Measurements from ENCODE around the gene PASK. TPM values are rescaled to one million over a fixed set of nuclear protein-coding genes. Genes with fewer than 3 reads are reported as not detected.

PASK gene
- total and polyA plus RNA-seq, 2 of the 4 experiments (the other 2 are of a cell fraction), result 4.1 TPM

DNA sequence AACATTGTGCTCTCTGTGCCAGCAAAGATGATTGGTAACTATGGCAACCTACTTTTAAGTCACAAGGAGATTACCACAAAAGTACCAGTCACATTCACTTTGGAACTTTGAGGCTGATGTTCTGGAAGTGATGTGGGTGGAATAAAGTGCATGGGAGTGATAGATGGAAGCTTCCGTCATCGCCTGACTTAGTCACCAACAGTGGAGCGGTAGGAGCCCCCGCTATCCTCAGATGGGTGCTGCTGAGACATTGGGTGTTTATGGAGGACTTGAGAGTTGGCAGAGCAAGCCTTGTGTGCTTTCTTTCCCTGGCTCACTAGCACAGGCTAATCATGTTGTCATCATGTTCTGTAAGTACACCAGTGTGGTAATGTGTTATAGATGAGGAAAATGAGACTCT, 5.6 kb upstream of the PASK start:
- intact Hi-C loops (cut with micrococcal nuclease), result loop anchor here (5.0 kb wide), 1 partner anchor 243 kb away; no protein-coding TSS in a partner anchor
- BruUV-seq (replicated peaks), result no TSS peak

More for the DNA sequence above, 5.6 kb upstream of the PASK start:
- H2BK15ac ChIP-seq (ENCODE audit: low read depth, low read length), result no peak overlapping the region
- no peak overlapping the region for H2AK5ac ChIP-seq (ENCODE audit: low read depth, low read length)
- H3K9me3 ChIP-seq (ENCODE audit: control insufficient read depth, insufficient read depth, low read length), result no peaks in the 10 kb centered on the region
- H4K91ac ChIP-seq (ENCODE audit: insufficient read depth, low read depth, low read length), result no peak overlapping the region
- H4K8ac ChIP-seq (ENCODE audit: low read depth in 2 of 2, low read length in 2 of 2), result no peak overlapping the region
- H3K18ac ChIP-seq (ENCODE audit: low read depth, low read length), result no peak overlapping the region
- H2AFZ ChIP-seq (replicated peaks; ENCODE audit: low read length, poor library complexity), result no peak overlapping the region
- no peak overlapping the region for H3K27ac ChIP-seq (ENCODE audit: insufficient read depth, low read length)
- H4K20me1 ChIP-seq (ENCODE audit: insufficient read depth, low read length), result peaks cover 22% of the 10 kb centered on the region
- no peak overlapping the region for H3K23ac ChIP-seq (ENCODE audit: low read depth, low read length)
- WGBS, 2 experiments (ENCODE audit: extremely low coverage in 2 of 2, insufficient read length in 1 of 2), result no CpG with 5 or more reads among the region's 4 CpGs
- H3K56ac ChIP-seq (ENCODE audit: extremely low read depth, insufficient read depth, low read length), result no peak overlapping the region
- no peak overlapping the region for H2BK120ac ChIP-seq (ENCODE audit: low read depth, low read length)
- no peak overlapping the region for H4K5ac ChIP-seq (ENCODE audit: low read depth, low read length)
- no peak overlapping the region for H2BK20ac ChIP-seq (ENCODE audit: low read depth, low read length)
- dilution Hi-C loops (cut with HindIII; ENCODE audit: low sequenced_read_pairs, unreplicated experiment), result no loop called here
- peaks cover 26% of the 10 kb centered on the region for H3K36me3 ChIP-seq (ENCODE audit: control insufficient read depth, insufficient read depth, low read length)
- ChIA-PET POLR2A (ENCODE audit: unreplicated experiment) (no interaction called here), CTCF (no interaction called here)
- peaks cover 7% of the 10 kb centered on the region; the same call in 1 of the 2 replicates for H3K4me1 ChIP-seq (ENCODE audit: control insufficient read depth, insufficient read depth, low read length)
- peaks cover 20% of the 10 kb centered on the region for H3K9me1 ChIP-seq (ENCODE audit: insufficient read depth, low read length)
- H3K4me2 ChIP-seq (ENCODE audit: low read depth, low read length), result no peak overlapping the region
- no peak overlapping the region for H3K9ac ChIP-seq (ENCODE audit: low read depth, low read length)
- H3K4ac ChIP-seq (ENCODE audit: low read depth, low read length), result no peak overlapping the region
- H3K14ac ChIP-seq (replicated peaks; ENCODE audit: low read depth, low read length), result no peak overlapping the region
- DNase-seq (peak; percentile 77), ATAC-seq (ENCODE audit: low read depth) (no peak)
- H2BK5ac ChIP-seq (ENCODE audit: low read depth, low read length, poor library complexity, severe bottlenecking), result no peak overlapping the region
- in situ Hi-C loops (cut with MboI; ENCODE audit: low sequenced_read_pairs), result no loop called here
- H3K4me3 ChIP-seq (ENCODE audit: insufficient read depth, low read depth, low read length), result no peak overlapping the region
- H2AK9ac ChIP-seq (replicated peaks; ENCODE audit: low read depth, low read length, poor library complexity), result no peak overlapping the region
- peaks cover 21 to 49% of the 10 kb centered on the region in 2 experiments for H3K79me1 ChIP-seq (ENCODE audit: low read depth in 1 of 2, low read length in 2 of 2)
- no peaks in the 10 kb centered on the region for H3K27me3 ChIP-seq (ENCODE audit: control insufficient read depth, insufficient read depth, low read length)
- TF ChIP-seq NFE2L2 (IDR thresholded peaks at IDR 0.05; ENCODE audit: low read depth, low read length), result no peak
- TF ChIP-seq BHLHE40 (IDR thresholded peaks at IDR 0.05; ENCODE audit: low read depth, low read length), result no peak
- TF ChIP-seq, protein P1, sequence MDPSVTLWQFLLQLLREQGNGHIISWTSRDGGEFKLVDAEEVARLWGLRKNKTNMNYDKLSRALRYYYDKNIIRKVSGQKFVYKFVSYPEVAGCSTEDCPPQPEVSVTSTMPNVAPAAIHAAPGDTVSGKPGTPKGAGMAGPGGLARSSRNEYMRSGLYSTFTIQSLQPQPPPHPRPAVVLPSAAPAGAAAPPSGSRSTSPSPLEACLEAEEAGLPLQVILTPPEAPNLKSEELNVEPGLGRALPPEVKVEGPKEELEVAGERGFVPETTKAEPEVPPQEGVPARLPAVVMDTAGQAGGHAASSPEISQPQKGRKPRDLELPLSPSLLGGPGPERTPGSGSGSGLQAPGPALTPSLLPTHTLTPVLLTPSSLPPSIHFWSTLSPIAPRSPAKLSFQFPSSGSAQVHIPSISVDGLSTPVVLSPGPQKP (IDR thresholded peaks at IDR 0.05; ENCODE audit: borderline replicate concordance, low read depth, low read length), result no peak
- TF ChIP-seq RAD21 (IDR thresholded peaks at IDR 0.05; ENCODE audit: low read length), result no peak
- TF ChIP-seq, protein P2, sequence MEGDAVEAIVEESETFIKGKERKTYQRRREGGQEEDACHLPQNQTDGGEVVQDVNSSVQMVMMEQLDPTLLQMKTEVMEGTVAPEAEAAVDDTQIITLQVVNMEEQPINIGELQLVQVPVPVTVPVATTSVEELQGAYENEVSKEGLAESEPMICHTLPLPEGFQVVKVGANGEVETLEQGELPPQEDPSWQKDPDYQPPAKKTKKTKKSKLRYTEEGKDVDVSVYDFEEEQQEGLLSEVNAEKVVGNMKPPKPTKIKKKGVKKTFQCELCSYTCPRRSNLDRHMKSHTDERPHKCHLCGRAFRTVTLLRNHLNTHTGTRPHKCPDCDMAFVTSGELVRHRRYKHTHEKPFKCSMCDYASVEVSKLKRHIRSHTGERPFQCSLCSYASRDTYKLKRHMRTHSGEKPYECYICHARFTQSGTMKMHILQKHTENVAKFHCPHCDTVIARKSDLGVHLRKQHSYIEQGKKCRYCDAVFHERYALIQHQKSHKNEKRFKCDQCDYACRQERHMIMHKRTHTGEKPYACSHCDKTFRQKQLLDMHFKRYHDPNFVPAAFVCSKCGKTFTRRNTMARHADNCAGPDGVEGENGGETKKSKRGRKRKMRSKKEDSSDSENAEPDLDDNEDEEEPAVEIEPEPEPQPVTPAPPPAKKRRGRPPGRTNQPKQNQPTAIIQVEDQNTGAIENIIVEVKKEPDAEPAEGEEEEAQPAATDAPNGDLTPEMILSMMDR (conservative IDR thresholded peaks at IDR 0.05; ENCODE audit: low read depth, low read length), result no peak
- TF ChIP-seq CEBPB (IDR thresholded peaks at IDR 0.05; ENCODE audit: low read depth, low read length), result no peak
- TF ChIP-seq MAZ (IDR thresholded peaks at IDR 0.05; ENCODE audit: borderline replicate concordance, low read depth, low read length), result no peak
- TF ChIP-seq POLR2A (IDR thresholded peaks at IDR 0.05; ENCODE audit: low read depth, low read length), result no peak
- no peak for TF ChIP-seq SMC3 (IDR thresholded peaks at IDR 0.05; ENCODE audit: low read depth, low read length)
- no peak for TF ChIP-seq CHD1 (IDR thresholded peaks at IDR 0.05; ENCODE audit: low read depth, low read length)
- TF ChIP-seq RCOR1 (IDR thresholded peaks at IDR 0.05; ENCODE audit: insufficient replicate concordance, low read length), result no peak
- no peak for TF ChIP-seq MAFK (IDR thresholded peaks at IDR 0.05; ENCODE audit: low read depth, low read length)
- TF ChIP-seq, protein P3, sequence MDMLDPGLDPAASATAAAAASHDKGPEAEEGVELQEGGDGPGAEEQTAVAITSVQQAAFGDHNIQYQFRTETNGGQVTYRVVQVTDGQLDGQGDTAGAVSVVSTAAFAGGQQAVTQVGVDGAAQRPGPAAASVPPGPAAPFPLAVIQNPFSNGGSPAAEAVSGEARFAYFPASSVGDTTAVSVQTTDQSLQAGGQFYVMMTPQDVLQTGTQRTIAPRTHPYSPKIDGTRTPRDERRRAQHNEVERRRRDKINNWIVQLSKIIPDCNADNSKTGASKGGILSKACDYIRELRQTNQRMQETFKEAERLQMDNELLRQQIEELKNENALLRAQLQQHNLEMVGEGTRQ (IDR thresholded peaks at IDR 0.05; ENCODE audit: low read depth, low read length), result no peak
- TF ChIP-seq MXI1 (IDR thresholded peaks at IDR 0.05; ENCODE audit: borderline replicate concordance, low read depth, low read length), result no peak
- TF ChIP-seq RFX5 (IDR thresholded peaks at IDR 0.05; ENCODE audit: low read depth, low read length), result no peak
- no peak for TF ChIP-seq FOS (IDR thresholded peaks at IDR 0.05; ENCODE audit: low read depth, low read length)

Data from IMR-90 (cell line).